SK-N-SH treated with all-trans-retinoic acid at 6 μM for 48 hours (cell line): ENCODE results near the gene TMPRSS11A.

ENCODE experiments used
- ATAC-seq: fragments of 200-7000 bp; cut with Tn5 transposase; 3 replicates; pipeline ENCODE4 v1.9.1; 2020; ENCODE audit warnings: mild to moderate bottlenecking, moderate library complexity
- ARNTL ChIP-seq: fragments of 450-650 bp; formaldehyde crosslinking; IDR thresholded peaks from 2 replicates; pipeline ENCODE4 v1.5.0; 2020; ENCODE audit warnings: low read depth, mild to moderate bottlenecking, moderate library complexity, borderline replicate concordance
- BACH2 ChIP-seq: fragments of 250-450 bp; sonication (Bioruptor Pico); IDR thresholded peaks from 2 replicates; pipeline ENCODE4 v1.9.0; 2021; ENCODE audit warnings: mild to moderate bottlenecking, borderline replicate concordance
- ESRRG ChIP-seq: fragments of 250-450 bp; sonication (Bioruptor Pico); IDR thresholded peaks from 2 replicates; pipeline ENCODE4 v1.6.1; 2021; ENCODE audit warnings: mild to moderate bottlenecking
- GLIS3 ChIP-seq: fragments of 250-450 bp; sonication (Bioruptor Pico); IDR thresholded peaks from 2 replicates; pipeline ENCODE4 v1.5.0; 2020; ENCODE audit warnings: mild to moderate bottlenecking, moderate library complexity
- OSR1 ChIP-seq: fragments of 250-450 bp; sonication (Bioruptor Pico); IDR thresholded peaks from 2 replicates; pipeline ENCODE4 v1.8.0; 2022; ENCODE audit warnings: moderate library complexity, mild to moderate bottlenecking, inconsistent platforms
- PPARA ChIP-seq: fragments of 250-450 bp; sonication (Bioruptor Pico); IDR thresholded peaks from 2 replicates; pipeline ENCODE4 v1.5.0; 2020; ENCODE audit warnings: mild to moderate bottlenecking, borderline replicate concordance
- RARB ChIP-seq: fragments of 250-450 bp; sonication (Bioruptor Pico); IDR thresholded peaks from 2 replicates; pipeline ENCODE4 v1.8.0; 2021; ENCODE audit warnings: mild to moderate bottlenecking, moderate library complexity
- SNAI2 ChIP-seq: fragments of 250-450 bp; sonication (Bioruptor Pico); IDR thresholded peaks from 2 replicates; pipeline ENCODE4 v1.5.0; 2020; ENCODE audit warnings: mild to moderate bottlenecking, moderate library complexity
- TCF4 ChIP-seq: fragments of 250-450 bp; sonication (Bioruptor Pico); IDR thresholded peaks from 2 replicates; pipeline ENCODE4 v1.8.0; 2021; ENCODE audit warnings: mild to moderate bottlenecking, moderate library complexity, borderline replicate concordance
- TOX ChIP-seq: fragments of 250-450 bp; sonication (Bioruptor Pico); IDR thresholded peaks from 2 replicates; pipeline ENCODE4 v1.8.0; 2021; ENCODE audit warnings: mild to moderate bottlenecking, moderate library complexity, borderline replicate concordance
- ZC3H10 ChIP-seq: fragments of 250-450 bp; sonication (Bioruptor Pico); IDR thresholded peaks from 2 replicates; pipeline ENCODE4 v1.5.1; 2021; ENCODE audit warnings: mild to moderate bottlenecking, moderate library complexity
- ZFP3 ChIP-seq: fragments of 250-450 bp; sonication (Bioruptor Pico); IDR thresholded peaks from 2 replicates; pipeline ENCODE4 v1.5.0; 2020; ENCODE audit warnings: mild to moderate bottlenecking, moderate library complexity
- ZFP30 ChIP-seq: fragments of 450-650 bp; formaldehyde crosslinking; IDR thresholded peaks from 2 replicates; pipeline ENCODE4 v1.5.0; 2022; ENCODE audit warnings: mild to moderate bottlenecking, moderate library complexity
- ZNF565 ChIP-seq: fragments of 450-650 bp; formaldehyde crosslinking; conservative IDR thresholded peaks from 2 replicates; pipeline ENCODE4 v1.5.0; 2020; ENCODE audit warnings: low read depth, mild to moderate bottlenecking, moderate library complexity
- ZNF8 ChIP-seq: fragments of 450-650 bp; formaldehyde crosslinking; IDR thresholded peaks from 2 replicates; pipeline ENCODE4 v1.5.0; 2020; ENCODE audit warnings: mild to moderate bottlenecking, moderate library complexity
- TF ChIP-seq, protein P1 (sequence below): fragments of 250-450 bp; sonication (Bioruptor Pico); IDR thresholded peaks from 2 replicates; pipeline ENCODE4 v1.5.1; 2020; ENCODE audit warnings: low read depth, mild to moderate bottlenecking, moderate library complexity
- TF ChIP-seq, protein P2 (sequence below): fragments of 250-450 bp; sonication (Bioruptor Pico); IDR thresholded peaks from 2 replicates; pipeline ENCODE4 v1.5.0; 2020; ENCODE audit warnings: mild to moderate bottlenecking, moderate library complexity
- TF ChIP-seq, protein P3 (sequence below): fragments of 250-450 bp; sonication (Bioruptor Pico); IDR thresholded peaks from 2 replicates; pipeline ENCODE4 v1.8.0; 2021; ENCODE audit warnings: low read depth, mild to moderate bottlenecking, moderate library complexity, borderline replicate concordance
- TF ChIP-seq, protein P4 (sequence below): fragments of 250-450 bp; sonication (Bioruptor Pico); IDR thresholded peaks from 2 replicates; pipeline ENCODE4 v1.5.1; 2021; ENCODE audit warnings: mild to moderate bottlenecking, moderate library complexity
- TF ChIP-seq, protein P5 (sequence below): fragments of 250-450 bp; sonication (Bioruptor Pico); IDR thresholded peaks from 2 replicates; pipeline ENCODE4 v1.8.0; 2020; ENCODE audit warnings: mild to moderate bottlenecking, moderate library complexity, borderline replicate concordance

TMPRSS11A gene

DNA sequence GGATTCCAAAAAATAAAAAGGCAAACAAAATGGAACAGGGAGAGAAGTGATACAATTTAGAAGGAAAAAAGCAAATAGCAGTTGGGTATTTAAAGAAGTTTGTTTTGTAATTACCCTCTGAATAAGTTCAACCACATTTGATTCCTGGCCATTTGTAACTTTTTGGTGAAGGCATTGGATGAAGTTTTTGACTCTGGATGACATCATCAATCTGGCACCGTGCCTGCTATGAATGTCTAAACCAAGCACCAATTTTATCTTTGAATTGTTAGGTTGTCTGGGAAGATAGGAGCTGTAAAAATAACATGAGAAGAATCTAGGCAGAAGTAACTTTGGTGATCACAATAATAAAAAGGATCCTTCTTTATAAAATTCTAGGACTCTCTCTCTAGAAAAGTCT, 29.5 kb downstream of the TMPRSS11A start:
- ATAC-seq = no peak
- TF ChIP-seq, protein P1, sequence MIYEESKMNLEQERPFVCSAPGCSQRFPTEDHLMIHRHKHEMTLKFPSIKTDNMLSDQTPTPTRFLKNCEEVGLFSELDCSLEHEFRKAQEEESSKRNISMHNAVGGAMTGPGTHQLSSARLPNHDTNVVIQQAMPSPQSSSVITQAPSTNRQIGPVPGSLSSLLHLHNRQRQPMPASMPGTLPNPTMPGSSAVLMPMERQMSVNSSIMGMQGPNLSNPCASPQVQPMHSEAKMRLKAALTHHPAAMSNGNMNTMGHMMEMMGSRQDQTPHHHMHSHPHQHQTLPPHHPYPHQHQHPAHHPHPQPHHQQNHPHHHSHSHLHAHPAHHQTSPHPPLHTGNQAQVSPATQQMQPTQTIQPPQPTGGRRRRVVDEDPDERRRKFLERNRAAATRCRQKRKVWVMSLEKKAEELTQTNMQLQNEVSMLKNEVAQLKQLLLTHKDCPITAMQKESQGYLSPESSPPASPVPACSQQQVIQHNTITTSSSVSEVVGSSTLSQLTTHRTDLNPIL = no peak
- TF ChIP-seq GLIS3 (CRISPR knock-in tag) = no peak
- TF ChIP-seq PPARA (CRISPR knock-in tag) = no peak
- TF ChIP-seq ESRRG (CRISPR knock-in tag) = no peak
- no peak for TF ChIP-seq OSR1 (CRISPR knock-in tag)
- no peak for TF ChIP-seq TCF4 (CRISPR knock-in tag)
- TF ChIP-seq ZNF565 (CRISPR knock-in tag) = no peak
- TF ChIP-seq, protein P2, sequence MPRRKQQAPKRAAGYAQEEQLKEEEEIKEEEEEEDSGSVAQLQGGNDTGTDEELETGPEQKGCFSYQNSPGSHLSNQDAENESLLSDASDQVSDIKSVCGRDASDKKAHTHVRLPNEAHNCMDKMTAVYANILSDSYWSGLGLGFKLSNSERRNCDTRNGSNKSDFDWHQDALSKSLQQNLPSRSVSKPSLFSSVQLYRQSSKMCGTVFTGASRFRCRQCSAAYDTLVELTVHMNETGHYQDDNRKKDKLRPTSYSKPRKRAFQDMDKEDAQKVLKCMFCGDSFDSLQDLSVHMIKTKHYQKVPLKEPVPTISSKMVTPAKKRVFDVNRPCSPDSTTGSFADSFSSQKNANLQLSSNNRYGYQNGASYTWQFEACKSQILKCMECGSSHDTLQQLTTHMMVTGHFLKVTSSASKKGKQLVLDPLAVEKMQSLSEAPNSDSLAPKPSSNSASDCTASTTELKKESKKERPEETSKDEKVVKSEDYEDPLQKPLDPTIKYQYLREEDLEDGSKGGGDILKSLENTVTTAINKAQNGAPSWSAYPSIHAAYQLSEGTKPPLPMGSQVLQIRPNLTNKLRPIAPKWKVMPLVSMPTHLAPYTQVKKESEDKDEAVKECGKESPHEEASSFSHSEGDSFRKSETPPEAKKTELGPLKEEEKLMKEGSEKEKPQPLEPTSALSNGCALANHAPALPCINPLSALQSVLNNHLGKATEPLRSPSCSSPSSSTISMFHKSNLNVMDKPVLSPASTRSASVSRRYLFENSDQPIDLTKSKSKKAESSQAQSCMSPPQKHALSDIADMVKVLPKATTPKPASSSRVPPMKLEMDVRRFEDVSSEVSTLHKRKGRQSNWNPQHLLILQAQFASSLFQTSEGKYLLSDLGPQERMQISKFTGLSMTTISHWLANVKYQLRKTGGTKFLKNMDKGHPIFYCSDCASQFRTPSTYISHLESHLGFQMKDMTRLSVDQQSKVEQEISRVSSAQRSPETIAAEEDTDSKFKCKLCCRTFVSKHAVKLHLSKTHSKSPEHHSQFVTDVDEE (CRISPR knock-in tag) = no peak
- TF ChIP-seq ZC3H10 (CRISPR knock-in tag) = no peak
- TF ChIP-seq, protein P3, sequence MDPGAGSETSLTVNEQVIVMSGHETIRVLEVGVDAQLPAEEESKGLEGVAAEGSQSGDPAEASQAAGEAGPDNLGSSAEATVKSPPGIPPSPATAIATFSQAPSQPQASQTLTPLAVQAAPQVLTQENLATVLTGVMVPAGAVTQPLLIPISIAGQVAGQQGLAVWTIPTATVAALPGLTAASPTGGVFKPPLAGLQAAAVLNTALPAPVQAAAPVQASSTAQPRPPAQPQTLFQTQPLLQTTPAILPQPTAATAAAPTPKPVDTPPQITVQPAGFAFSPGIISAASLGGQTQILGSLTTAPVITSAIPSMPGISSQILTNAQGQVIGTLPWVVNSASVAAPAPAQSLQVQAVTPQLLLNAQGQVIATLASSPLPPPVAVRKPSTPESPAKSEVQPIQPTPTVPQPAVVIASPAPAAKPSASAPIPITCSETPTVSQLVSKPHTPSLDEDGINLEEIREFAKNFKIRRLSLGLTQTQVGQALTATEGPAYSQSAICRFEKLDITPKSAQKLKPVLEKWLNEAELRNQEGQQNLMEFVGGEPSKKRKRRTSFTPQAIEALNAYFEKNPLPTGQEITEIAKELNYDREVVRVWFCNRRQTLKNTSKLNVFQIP (CRISPR knock-in tag) = no peak
- TF ChIP-seq, protein P4, sequence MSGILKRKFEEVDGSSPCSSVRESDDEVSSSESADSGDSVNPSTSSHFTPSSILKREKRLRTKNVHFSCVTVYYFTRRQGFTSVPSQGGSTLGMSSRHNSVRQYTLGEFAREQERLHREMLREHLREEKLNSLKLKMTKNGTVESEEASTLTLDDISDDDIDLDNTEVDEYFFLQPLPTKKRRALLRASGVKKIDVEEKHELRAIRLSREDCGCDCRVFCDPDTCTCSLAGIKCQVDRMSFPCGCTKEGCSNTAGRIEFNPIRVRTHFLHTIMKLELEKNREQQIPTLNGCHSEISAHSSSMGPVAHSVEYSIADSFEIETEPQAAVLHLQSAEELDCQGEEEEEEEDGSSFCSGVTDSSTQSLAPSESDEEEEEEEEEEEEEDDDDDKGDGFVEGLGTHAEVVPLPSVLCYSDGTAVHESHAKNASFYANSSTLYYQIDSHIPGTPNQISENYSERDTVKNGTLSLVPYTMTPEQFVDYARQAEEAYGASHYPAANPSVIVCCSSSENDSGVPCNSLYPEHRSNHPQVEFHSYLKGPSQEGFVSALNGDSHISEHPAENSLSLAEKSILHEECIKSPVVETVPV (CRISPR knock-in tag) = no peak
- TF ChIP-seq ZFP3 (CRISPR knock-in tag) = no peak
- TF ChIP-seq ARNTL (CRISPR knock-in tag) = no peak
- no peak for TF ChIP-seq ZFP30
- TF ChIP-seq TOX (CRISPR knock-in tag) = no peak
- TF ChIP-seq, all 23 proteins: peak for 0

DNA sequence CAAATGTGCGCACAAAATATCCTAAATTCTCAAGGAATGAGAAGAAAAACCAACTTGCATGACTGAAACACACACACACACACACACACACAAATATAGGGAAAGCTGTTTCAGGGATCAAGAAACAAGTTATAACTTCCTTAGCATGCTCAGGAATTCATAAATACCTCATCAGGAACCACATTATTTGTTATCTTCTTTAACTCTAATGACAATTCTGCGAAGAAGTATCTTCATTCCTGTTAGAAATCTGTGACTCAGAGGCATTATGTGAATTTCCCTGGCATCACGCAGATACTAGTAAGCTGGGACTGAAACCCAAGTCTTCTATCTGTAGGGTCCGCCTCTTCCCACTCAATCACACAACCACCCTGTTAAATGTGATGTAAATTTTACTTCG, 30.3 kb downstream of the TMPRSS11A start:
- no peak for ATAC-seq
- TF ChIP-seq ARNTL (CRISPR knock-in tag) = no peak
- no peak for TF ChIP-seq ESRRG (CRISPR knock-in tag)
- no peak for TF ChIP-seq BACH2

DNA sequence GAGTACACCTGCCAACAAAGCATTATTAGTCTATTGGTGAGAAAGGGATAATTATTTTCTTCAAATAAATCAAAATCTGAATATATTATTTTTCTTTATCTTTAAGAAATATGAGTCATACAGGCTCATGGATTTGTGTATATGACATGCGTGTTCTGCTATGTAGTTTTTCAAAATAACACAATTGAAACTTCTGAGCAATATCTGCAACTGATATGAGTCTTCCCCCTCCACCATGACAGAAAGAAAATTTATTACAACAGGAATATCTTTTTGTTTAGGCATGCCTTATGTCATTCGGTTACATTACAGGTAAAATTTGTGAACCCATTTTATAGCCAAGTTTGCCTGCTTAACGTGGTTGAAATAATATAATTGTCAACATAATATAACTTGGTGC, 32.0 kb downstream of the TMPRSS11A start:
- ATAC-seq = no peak
- TF ChIP-seq ZNF8 (CRISPR knock-in tag) (no peak), TCF4 (CRISPR knock-in tag) (no peak), RARB (CRISPR knock-in tag) (no peak), SNAI2 (no peak), ARNTL (CRISPR knock-in tag) (no peak), ZFP30 (no peak), OSR1 (CRISPR knock-in tag) (no peak), ZNF565 (CRISPR knock-in tag) (no peak)
- TF ChIP-seq, protein P3 (CRISPR knock-in tag) = no peak
- TF ChIP-seq, protein P4 (CRISPR knock-in tag) = no peak
- TF ChIP-seq, protein P5, sequence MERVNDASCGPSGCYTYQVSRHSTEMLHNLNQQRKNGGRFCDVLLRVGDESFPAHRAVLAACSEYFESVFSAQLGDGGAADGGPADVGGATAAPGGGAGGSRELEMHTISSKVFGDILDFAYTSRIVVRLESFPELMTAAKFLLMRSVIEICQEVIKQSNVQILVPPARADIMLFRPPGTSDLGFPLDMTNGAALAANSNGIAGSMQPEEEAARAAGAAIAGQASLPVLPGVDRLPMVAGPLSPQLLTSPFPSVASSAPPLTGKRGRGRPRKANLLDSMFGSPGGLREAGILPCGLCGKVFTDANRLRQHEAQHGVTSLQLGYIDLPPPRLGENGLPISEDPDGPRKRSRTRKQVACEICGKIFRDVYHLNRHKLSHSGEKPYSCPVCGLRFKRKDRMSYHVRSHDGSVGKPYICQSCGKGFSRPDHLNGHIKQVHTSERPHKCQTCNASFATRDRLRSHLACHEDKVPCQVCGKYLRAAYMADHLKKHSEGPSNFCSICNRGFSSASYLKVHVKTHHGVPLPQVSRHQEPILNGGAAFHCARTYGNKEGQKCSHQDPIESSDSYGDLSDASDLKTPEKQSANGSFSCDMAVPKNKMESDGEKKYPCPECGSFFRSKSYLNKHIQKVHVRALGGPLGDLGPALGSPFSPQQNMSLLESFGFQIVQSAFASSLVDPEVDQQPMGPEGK (CRISPR knock-in tag) = no peak
- TF ChIP-seq, protein P2 (CRISPR knock-in tag) = no peak
- TF ChIP-seq, protein P1 = no peak
